Measurements from ENCODE around the gene PITPNB.
A peak's percentile ranks its signal among the peaks of the same experiment; 100 is the strongest.

Gene PITPNB

DNA sequence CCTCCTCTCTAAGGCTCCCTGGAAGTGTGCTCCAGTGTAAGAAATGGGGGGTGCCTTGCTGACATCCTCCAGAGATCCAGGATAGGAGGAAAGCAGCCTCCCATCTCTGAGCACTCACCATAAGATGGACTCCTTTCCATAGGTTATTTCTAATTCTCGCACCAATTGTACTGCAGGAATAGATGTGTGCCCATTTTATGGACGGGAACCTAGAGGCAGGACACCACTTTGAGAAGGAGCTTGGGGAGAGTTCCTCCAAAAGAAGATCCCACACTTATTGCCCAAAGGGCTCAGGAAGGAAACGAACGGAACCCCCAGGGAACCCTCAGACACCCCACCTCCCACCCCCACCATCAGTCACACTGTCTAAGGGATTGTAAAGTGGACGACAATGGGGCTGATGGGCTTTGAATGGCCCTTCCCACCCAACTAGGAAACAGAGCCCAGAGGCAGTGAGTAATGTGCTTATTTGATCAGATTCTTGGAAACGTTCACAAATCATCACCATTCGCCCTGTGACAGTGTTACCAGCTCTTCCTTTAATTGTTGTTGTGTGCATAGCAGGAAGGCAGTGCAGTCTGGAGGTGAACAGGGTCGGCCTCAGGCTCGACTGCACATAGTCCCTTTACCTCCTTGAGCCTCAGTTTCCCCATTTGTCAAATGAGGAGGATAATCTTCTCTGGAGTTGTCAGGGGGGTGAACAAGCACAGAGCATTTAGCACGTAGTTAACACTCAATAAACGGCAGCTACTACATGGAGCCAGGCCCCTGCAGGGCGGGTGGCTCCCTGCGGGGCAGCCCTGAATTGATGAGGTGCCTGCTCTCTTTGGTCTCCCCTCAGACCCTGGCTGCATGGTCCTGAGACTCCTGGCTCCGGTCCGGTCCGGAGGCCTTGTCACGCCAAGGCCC lies 109.1 kb downstream of the PITPNB start:
- no peak for DNase-seq (ENCODE audit: low read depth, low spot score)
- no peak overlapping the region for H3K27ac ChIP-seq

DNA sequence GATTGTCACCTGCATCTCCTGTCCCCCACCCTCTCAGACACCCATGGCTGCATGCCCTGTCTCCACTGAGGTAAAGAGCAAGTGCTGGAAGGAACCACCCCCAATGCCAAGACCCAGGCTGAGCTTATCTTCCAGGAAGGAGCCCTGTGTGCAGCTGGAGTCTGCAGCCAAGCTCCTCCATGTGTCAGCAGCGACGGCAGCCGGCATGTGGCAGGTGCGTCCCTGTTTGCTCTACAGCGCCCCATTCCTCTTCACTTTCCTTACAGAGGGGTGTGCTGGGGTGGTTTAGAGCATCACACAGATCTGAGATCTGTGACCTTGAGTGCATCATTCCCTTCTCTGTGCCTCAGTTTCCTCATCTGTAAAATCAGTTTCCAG lies 109.8 kb downstream of the PITPNB start:
- DNase-seq (ENCODE audit: low read depth, low spot score): no peak
- H3K27ac ChIP-seq: no peak overlapping the region

DNA sequence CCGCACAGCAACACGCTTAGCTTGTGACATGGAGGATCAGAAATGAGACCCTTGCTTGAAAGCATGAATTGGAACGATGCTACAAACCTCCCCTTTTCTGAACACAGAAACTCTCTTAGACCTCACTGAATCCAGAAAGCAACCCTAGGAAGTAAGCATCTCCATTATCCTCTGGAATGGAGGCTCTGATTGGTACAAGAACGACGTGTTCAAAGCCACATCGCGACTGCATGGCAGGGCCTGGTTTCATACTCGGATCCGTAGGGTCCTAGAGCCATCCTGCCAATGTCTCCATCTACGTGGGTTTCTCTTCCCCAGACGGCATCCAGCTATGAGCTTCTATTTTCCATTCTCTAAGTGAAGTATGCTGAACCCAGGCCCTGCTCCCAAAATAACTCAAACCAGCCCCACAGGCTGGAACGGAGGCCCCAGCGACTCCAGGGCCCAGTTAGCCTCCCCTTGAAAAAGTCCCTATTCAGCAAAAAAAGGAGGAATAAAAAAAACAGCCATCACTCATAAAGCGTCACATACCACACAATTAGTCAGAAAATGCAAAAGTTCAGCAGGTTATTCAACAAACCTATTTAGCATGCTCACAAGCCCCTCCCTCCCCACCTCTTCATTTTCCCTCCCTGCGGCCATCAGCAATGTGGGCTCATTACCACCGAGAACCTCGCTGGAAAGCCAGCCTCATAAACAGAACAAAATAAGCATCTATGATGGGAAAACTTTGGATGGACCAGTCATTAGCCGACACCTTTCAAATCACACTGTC lies 110.4 kb downstream of the PITPNB start:
- H3K27ac ChIP-seq: no peak overlapping the region
- DNase-seq (ENCODE audit: low read depth, low spot score): no peak

DNA sequence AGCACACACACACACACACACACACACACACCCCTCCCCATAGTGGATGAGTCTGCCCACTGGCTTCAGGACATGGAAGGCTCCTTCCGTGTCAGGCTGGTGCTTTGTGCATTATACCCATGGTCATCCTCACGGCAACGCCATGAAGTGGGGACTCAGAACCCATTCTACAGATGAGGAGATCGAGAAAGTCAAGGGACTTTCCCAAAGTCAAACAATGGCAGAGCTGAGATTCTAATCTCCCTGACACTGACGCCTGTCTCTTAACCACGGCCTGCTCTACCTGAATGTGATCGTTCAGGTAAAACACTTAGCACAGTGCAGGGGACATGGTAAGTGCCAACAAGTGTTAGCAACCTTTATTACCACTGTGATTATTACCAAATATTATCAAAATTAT lies 113.2 kb downstream of the PITPNB start:
- DNase-seq (ENCODE audit: low read depth, low spot score): no peak
- H3K27ac ChIP-seq: no peak overlapping the region

DNA sequence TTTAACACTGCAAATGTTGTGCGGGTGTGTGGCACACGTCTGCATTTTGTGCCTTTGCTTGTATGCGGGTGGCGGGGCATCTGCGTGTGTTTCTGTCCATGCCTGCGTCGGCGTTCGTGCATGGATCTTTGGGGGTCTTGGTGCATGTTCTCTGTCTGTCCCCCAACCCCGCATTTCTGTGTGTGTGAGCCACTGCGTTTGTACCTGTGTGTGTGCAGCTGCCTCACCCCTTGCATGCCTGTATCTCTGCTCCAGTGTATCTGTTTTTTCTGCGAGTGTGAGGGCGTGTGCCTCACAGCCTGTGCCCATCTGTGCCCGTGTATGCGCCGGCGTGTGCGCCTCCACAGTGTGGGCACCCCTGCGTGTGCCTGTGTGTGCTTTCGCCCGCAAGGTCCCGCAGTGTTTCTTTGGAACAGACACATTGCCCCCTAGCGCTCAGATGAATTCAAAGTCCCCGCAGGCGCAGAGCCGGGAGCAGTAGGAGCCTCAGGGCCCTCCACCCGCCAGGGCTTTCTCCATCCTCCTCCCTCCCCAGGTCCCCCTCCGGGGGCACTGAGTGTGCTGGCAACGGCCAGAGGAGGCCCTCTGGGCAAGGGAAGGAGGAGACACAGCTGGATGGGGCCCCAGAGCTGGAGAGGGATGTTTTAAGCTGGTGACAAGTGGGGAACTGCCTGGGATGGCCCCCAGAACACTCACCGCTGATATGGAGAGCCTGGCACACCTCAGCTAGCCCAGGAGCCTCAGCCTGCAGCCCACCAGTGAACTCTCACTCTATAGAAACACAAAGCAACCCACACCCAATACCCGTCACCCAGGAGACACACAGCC lies 114.4 kb downstream of the PITPNB start:
- no peak for DNase-seq (ENCODE audit: low read depth, low spot score)

DNA sequence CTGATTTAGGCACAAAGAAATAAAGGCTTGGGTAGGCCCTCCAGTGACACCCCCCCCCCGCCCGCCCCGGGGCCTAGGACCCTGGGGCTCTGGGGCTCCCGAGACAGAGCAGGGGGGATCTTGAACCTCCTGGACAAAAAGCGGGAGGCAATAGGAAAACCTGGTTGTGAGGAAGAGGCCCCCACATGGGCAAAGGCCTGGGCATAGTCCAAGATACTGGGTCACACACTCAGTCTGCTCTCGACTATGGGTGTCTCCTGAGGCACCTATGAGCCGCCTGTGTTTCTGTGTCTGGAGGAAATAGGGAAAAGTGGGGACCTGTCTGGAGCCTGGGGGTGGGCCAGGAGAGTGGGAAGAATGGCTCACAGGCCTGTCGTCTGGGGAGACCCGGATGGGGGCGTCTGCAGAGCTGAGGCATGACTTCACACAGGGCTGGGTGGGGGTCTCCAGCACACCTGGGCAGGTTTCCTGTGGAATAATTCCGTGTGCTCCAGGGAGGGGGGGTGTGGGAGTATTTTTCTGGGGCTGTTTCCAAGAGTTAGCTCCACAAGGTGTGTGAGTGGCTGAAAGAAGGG lies 115.1 kb downstream of the PITPNB start:
- no peak overlapping the region for H3K27ac ChIP-seq
- DNase-seq (ENCODE audit: low read depth, low spot score): no peak

More for the DNA sequence above, 114.4 kb downstream of the PITPNB start:
- no peak overlapping the region for H3K27ac ChIP-seq

DNA sequence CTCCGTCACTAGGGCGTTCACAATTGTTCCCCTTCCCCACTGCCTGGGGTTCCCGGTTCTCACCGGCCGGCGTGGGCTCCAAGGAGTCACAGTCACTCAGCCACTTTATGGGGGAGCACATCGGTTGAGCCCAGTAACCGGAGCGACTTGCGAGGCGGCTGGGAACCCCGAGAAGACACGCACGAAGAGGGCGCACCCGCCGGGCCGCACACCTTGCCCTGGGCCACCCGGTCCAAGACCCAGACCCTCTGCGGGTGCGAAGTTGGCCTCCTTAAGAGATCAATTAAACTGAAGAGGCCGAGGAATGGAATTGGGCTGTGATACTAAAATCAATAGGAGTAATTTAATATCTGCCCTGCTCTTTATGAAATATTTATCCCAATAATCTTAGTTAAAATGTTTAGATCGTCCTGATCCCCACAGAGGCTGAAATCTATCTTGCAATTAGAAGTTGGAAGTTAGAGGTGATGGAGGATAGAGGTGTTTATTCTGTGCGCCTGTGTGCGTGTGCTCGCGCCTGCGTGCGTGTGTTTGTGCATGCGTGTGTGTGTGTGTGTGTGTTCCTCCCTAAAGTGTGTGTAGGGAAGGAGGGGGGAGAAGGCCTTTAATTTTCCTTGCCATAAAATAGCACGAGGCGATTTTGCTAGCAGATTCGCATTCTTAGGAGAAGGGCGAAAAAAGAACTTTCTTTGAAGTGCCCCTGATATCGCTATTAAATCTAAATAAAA lies 116.5 kb downstream of the PITPNB start:
- peak overlapping the region; percentile 49 for H3K27ac ChIP-seq
- DNase-seq (ENCODE audit: low read depth, low spot score): no peak

Measured in epithelial cell of prostate (primary cell).